H1 (cell line): ENCODE measurements around the gene UPK1B. TPM values are rescaled to one million over a fixed set of nuclear protein-coding genes. Genes with fewer than 3 reads are reported as not detected.

Experiments used
- CTCF ChIA-PET: fragments of 300-600 bp; sonication (Branson Sonifier 250); formaldehyde crosslinking; loops from one replicate; lab custom pipeline; 2021; ENCODE audit not compliant: partially characterized antibody; lab: Charles Lee
- POLR2A ChIA-PET: fragments of 300-600 bp; sonication (Branson Sonifier 250); formaldehyde crosslinking; loops from one replicate; lab custom pipeline; 2021; ENCODE audit warnings: inconsistent platforms; ENCODE audit not compliant: partially characterized antibody; lab: Charles Lee
- DNase-seq, 2 experiments: peaks; one replicate each; pipeline versions ENCODE4 v3.0.0 to v3.0.0-alpha.2; 2010 to 2022; ENCODE audit warnings: low spot score in 2 of 2, low read depth in 1 of 2, mixed read lengths in 1 of 2
- FAIRE-seq: peaks from 2 replicates; lab custom pipeline; 2011; peaks lifted over from hg19 to GRCh38; lab: Jason Lieb, UNC
- H2AFZ ChIP-seq: 2 replicates; pipeline ENCODE4 v1.8.1; 2012; ENCODE audit warnings: low read length, inconsistent platforms
- H2AK5ac ChIP-seq: 2 replicates; pipeline ENCODE4 v1.6.1; 2013; ENCODE audit warnings: low read depth, low read length
- H2BK120ac ChIP-seq: replicated peaks from 2 replicates; pipeline ENCODE3; 2013; ENCODE audit warnings: low read depth, low read length, inconsistent platforms
- H2BK12ac ChIP-seq: 2 replicates; pipeline ENCODE4 v1.6.1; 2013; ENCODE audit warnings: low read depth, low read length
- H2BK15ac ChIP-seq: 2 replicates; pipeline ENCODE4 v1.6.1; 2013; ENCODE audit warnings: low read length
- H2BK20ac ChIP-seq: 2 replicates; pipeline ENCODE4 v1.6.1; 2013; ENCODE audit warnings: low read length
- H2BK5ac ChIP-seq: 2 replicates; pipeline ENCODE4 v1.6.1; 2013; ENCODE audit warnings: low read depth, low read length
- H3K14ac ChIP-seq: 2 replicates; pipeline ENCODE4 v1.6.1; 2013; ENCODE audit warnings: inconsistent platforms; ENCODE audit not compliant: insufficient read length
- H3K18ac ChIP-seq: 2 replicates; pipeline ENCODE4 v1.6.1; 2013; ENCODE audit warnings: low read length; ENCODE audit errors: extremely low read depth
- H3K23ac ChIP-seq: 2 replicates; pipeline ENCODE4 v1.6.1; 2013; ENCODE audit warnings: inconsistent platforms; ENCODE audit not compliant: insufficient read length
- H3K23me2 ChIP-seq: 2 replicates; pipeline ENCODE4 v1.6.1; 2013; ENCODE audit warnings: low read depth, low read length
- H3K27ac ChIP-seq: 2 replicates; pipeline ENCODE4 v1.6.1; 2011; ENCODE audit warnings: low read depth, low read length, inconsistent platforms
- H3K27me3 ChIP-seq, 4 experiments: replicated peaks in 1 of 4; 1 replicate in 1 of 4; 2 replicates in 3 of 4; pipeline versions ENCODE4 v1.6.1 to v1.8.1; 2011 to 2013; ENCODE audit warnings: low read length in 3 of 4, mild to moderate bottlenecking in 3 of 4, inconsistent platforms in 2 of 4, mixed read lengths in 2 of 4, moderate library complexity in 1 of 4; ENCODE audit not compliant: control insufficient read depth in 3 of 4, insufficient read depth in 3 of 4; ENCODE audit errors: extremely low read depth in 1 of 4
- H3K36me3 ChIP-seq, 4 experiments: 2 replicates each; pipeline versions ENCODE4 v1.6.1 to v1.8.1; 2011 to 2013; ENCODE audit warnings: mild to moderate bottlenecking in 4 of 4, low read length in 3 of 4, moderate library complexity in 2 of 4, control low read depth in 1 of 4, inconsistent platforms in 1 of 4; ENCODE audit not compliant: insufficient read depth in 4 of 4, control insufficient read depth in 2 of 4
- H3K4ac ChIP-seq: replicated peaks from 2 replicates; pipeline ENCODE3; 2013; ENCODE audit warnings: low read length, low read depth, mixed read lengths, inconsistent platforms; ENCODE audit not compliant: insufficient read length
- H3K4me1 ChIP-seq, 4 experiments: replicated peaks in 1 of 4; 1 replicate in 1 of 4; 2 replicates in 3 of 4; pipeline versions ENCODE4 v1.6.1 to v1.8.1; 2011 to 2013; ENCODE audit warnings: low read length in 3 of 4, inconsistent platforms in 2 of 4, mixed read lengths in 1 of 4; ENCODE audit not compliant: insufficient read depth in 4 of 4, control insufficient read depth in 3 of 4
- H3K4me2 ChIP-seq, 2 experiments: 2 replicates each; pipeline versions ENCODE4 v1.6.1 to v1.8.1; 2011 to 2013; ENCODE audit warnings: low read depth in 2 of 2, low read length in 2 of 2, control low read depth in 1 of 2, inconsistent platforms in 1 of 2, mild to moderate bottlenecking in 1 of 2; ENCODE audit not compliant: insufficient read depth in 1 of 2
- H3K4me3 ChIP-seq, 4 experiments: fragments of 200-600, 300-600 bp in 1 of 4; sonication (generic), shearing (Covaris generic), sonication (Bioruptor Twin) in 1 of 4; 2 replicates each; pipeline versions ENCODE4 v1.5.1 to v1.8.1; 2011 to 2016; ENCODE audit warnings: low read length in 4 of 4, low read depth in 3 of 4, control low read depth in 2 of 4, inconsistent platforms in 2 of 4, mild to moderate bottlenecking in 2 of 4, mixed read lengths in 1 of 4, moderate library complexity in 1 of 4; ENCODE audit not compliant: insufficient read depth in 2 of 4; ENCODE audit errors: extremely low read depth in 1 of 4
- H3K56ac ChIP-seq: replicated peaks from 2 replicates; pipeline ENCODE3; 2013; ENCODE audit warnings: low read depth, mild to moderate bottlenecking, mixed read lengths, low read length, inconsistent platforms; ENCODE audit not compliant: insufficient read length
- H3K79me1 ChIP-seq: 2 replicates; pipeline ENCODE4 v1.6.1; 2013; ENCODE audit warnings: low read depth, low read length, control low read depth
- H3K79me2 ChIP-seq, 2 experiments: 2 replicates each; pipeline versions ENCODE4 v1.6.1 to v1.8.1; 2012 to 2013; ENCODE audit warnings: low read length in 2 of 2, mild to moderate bottlenecking in 2 of 2, inconsistent platforms in 1 of 2; ENCODE audit not compliant: insufficient read depth in 2 of 2, control insufficient read depth in 1 of 2
- H3K9ac ChIP-seq, 4 experiments: replicated peaks in 1 of 4; 1 replicate in 1 of 4; 2 replicates in 3 of 4; pipeline versions ENCODE4 v1.6.1 to v1.8.1; 2011 to 2013; ENCODE audit warnings: low read depth in 3 of 4, low read length in 3 of 4, control low read depth in 2 of 4, mild to moderate bottlenecking in 2 of 4, moderate library complexity in 2 of 4, inconsistent platforms in 1 of 4; ENCODE audit errors: extremely low read depth in 1 of 4
- H3K9me3 ChIP-seq, 2 experiments: 2 replicates each; pipeline versions ENCODE4 v1.6.1 to v1.8.1; 2012 to 2013; ENCODE audit warnings: mild to moderate bottlenecking in 2 of 2, moderate library complexity in 2 of 2, control low read depth in 1 of 2, inconsistent platforms in 1 of 2, low read depth in 1 of 2, low read length in 1 of 2, mixed read lengths in 1 of 2; ENCODE audit not compliant: insufficient read depth in 2 of 2
- H4K20me1 ChIP-seq, 2 experiments: replicated peaks in 1 of 2; 2 replicates each; pipeline versions ENCODE3 to v1.8.1; 2011 to 2013; ENCODE audit warnings: inconsistent platforms in 2 of 2, low read length in 2 of 2, mild to moderate bottlenecking in 1 of 2; ENCODE audit not compliant: insufficient read depth in 2 of 2, control insufficient read depth in 1 of 2
- H4K5ac ChIP-seq: 2 replicates; pipeline ENCODE4 v1.6.1; 2013; ENCODE audit warnings: low read length, low read depth, mixed read lengths, inconsistent platforms; ENCODE audit not compliant: insufficient read length
- H4K8ac ChIP-seq: 2 replicates; pipeline ENCODE4 v1.8.0; 2013; ENCODE audit warnings: mild to moderate bottlenecking, moderate library complexity, low read length, inconsistent platforms; ENCODE audit not compliant: insufficient read depth; ENCODE audit errors: extremely low read depth
- H4K91ac ChIP-seq: replicated peaks from 2 replicates; pipeline ENCODE3; 2013; ENCODE audit warnings: low read length, mixed read lengths, inconsistent platforms; ENCODE audit not compliant: insufficient read length
- BACH1 ChIP-seq: IDR thresholded peaks from 2 replicates; pipeline ENCODE4 v1.6.1; 2012; ENCODE audit warnings: low read length, improper control_type of control experiment
- CBX5 ChIP-seq: fragments of 300-800, 300-1000 bp; sonication (generic); IDR thresholded peaks from 2 replicates; pipeline ENCODE4 v1.7.1; 2016; ENCODE audit warnings: antibody characterized with exemption, low read length, low read depth
- CTBP2 ChIP-seq: IDR thresholded peaks from 2 replicates; pipeline ENCODE4 v1.7.0; 2011; ENCODE audit warnings: borderline replicate concordance, mild to moderate bottlenecking, moderate library complexity, mixed read lengths, low read length; ENCODE audit not compliant: insufficient read depth, insufficient read length
- KDM5A ChIP-seq: fragments of 200-600 bp; IDR thresholded peaks from 2 replicates; pipeline ENCODE4 v1.7.1; 2012; ENCODE audit warnings: mild to moderate bottlenecking, low read length, inconsistent platforms, mixed read lengths
- NANOG ChIP-seq: IDR thresholded peaks from 2 replicates; pipeline ENCODE4 v1.6.1; 2011; ENCODE audit warnings: low read length, low read depth, mild to moderate bottlenecking, inconsistent platforms; ENCODE audit not compliant: insufficient read depth, poor library complexity, severe bottlenecking
- PHF8 ChIP-seq: fragments of 200-600 bp; sonication (generic); conservative IDR thresholded peaks from 2 replicates; pipeline ENCODE4 v1.7.1; 2012; ENCODE audit warnings: low read depth, mild to moderate bottlenecking, inconsistent platforms, low read length, moderate library complexity
- POU5F1 ChIP-seq: IDR thresholded peaks from 2 replicates; pipeline ENCODE4 v1.6.1; 2011; ENCODE audit warnings: low read depth, mild to moderate bottlenecking, low read length, moderate library complexity
- RAD21 ChIP-seq, 2 experiments: IDR thresholded peaks in 1 of 2; conservative IDR thresholded peaks in 1 of 2; 2 replicates each; pipeline ENCODE4 v1.6.1; 2011; ENCODE audit warnings: low read depth in 2 of 2, low read length in 2 of 2, improper control_type of control experiment in 1 of 2, inconsistent platforms in 1 of 2, mild to moderate bottlenecking in 1 of 2, moderate library complexity in 1 of 2
- RNF2 ChIP-seq: fragments of 200-900, 300-1000 bp; sonication (generic); IDR thresholded peaks from 2 replicates; pipeline ENCODE4 v1.7.1; 2016; ENCODE audit warnings: borderline replicate concordance, low read depth, mild to moderate bottlenecking, antibody characterized with exemption, low read length; ENCODE audit not compliant: poor library complexity, severe bottlenecking; ENCODE audit errors: missing control alignments
- SAP30 ChIP-seq: fragments of 300-600 bp; sonication (generic); IDR thresholded peaks from 2 replicates; pipeline ENCODE4 v1.7.1; 2012; ENCODE audit warnings: low read length, moderate library complexity, mild to moderate bottlenecking, inconsistent platforms; ENCODE audit not compliant: insufficient read depth, insufficient replicate concordance
- SRF ChIP-seq: IDR thresholded peaks from 2 replicates; pipeline ENCODE4 v1.6.1; 2011; ENCODE audit warnings: mild to moderate bottlenecking, low read depth, low read length, moderate library complexity
- TEAD4 ChIP-seq: IDR thresholded peaks from 2 replicates; pipeline ENCODE4 v1.6.1; 2012; ENCODE audit warnings: low read depth, low read length, inconsistent platforms, mixed read lengths
- WGBS, 2 experiments: shearing (Covaris generic) in 1 of 2; methylation state at CpG; one replicate each; pipeline versions ENCODE4 v1.1.6 to v1.1.7; 2013 to 2015; ENCODE audit warnings: low lambda C conversion rate in 2 of 2, mixed read lengths in 2 of 2, inconsistent platforms in 1 of 2, low coverage in 1 of 2, missing lambda C conversion rate in 1 of 2; ENCODE audit not compliant: insufficient replicate concordance in 2 of 2, insufficient coverage in 1 of 2, insufficient read length in 1 of 2; ENCODE audit errors: extremely low coverage in 1 of 2, missing lambda C conversion rate in 1 of 2; 5-methylcytosine and 5-hydroxymethylcytosine counted together
- polyA plus RNA-seq, 7 experiments: library from polyadenylated mRNA; depleted of rRNA in 3 of 7; stranded (reverse) in 5 of 7; unstranded in 2 of 7; fragments of >200 nt in 5 of 7; fragments of 200-250 nt in 2 of 7; gene quantifications; 1 replicate in 5 of 7; 2 replicates in 1 of 7; 4 replicates in 1 of 7; pipeline versions ENCODE4 v1.2.1 to v1.2.3, GENCODE V29; 2011 to 2013; ENCODE audit warnings: missing spikeins in 2 of 7, mixed read lengths in 2 of 7
- total RNA-seq: library from RNA; stranded (reverse); fragmentation: NEBNext Ultra II Directional; extraction: Animal tissue kit (Norgen Biotek cat#: 25700); gene quantifications from 2 replicates; pipeline ENCODE4 v1.2.1, GENCODE V29; 2021
- TF ChIP-seq, protein P1 (sequence below): IDR thresholded peaks from 2 replicates; pipeline ENCODE4 v1.6.1; 2012; ENCODE audit warnings: inconsistent platforms

UPK1B gene
- total and polyA plus RNA-seq, 2 of the 8 experiments (the other 6 are each of a cell fraction or from before 2014, with no cell fraction given), result 0.67 to 0.68 TPM

- Histone ChIP-seq H4K91ac (no peak overlapping the region), H3K4me1 (no peaks in the 10 kb centered on the region), H3K18ac (no peak overlapping the region), H3K23me2 (no peaks in the 10 kb centered on the region; the same call in 1 of the 2 replicates), H3K9ac (no peak overlapping the region), H3K23ac (no peak overlapping the region), H3K14ac (no peak overlapping the region), H2BK15ac (no peak overlapping the region), H2BK12ac (no peak overlapping the region), H2BK120ac (no peak overlapping the region), H3K27ac (no peak overlapping the region), H2BK20ac (no peak overlapping the region), H3K56ac (no peak overlapping the region), H4K20me1 (no peaks in the 10 kb centered on the region), H3K36me3 (no peaks in the 10 kb centered on the region), H3K4me3 (no peak overlapping the region), H4K5ac (no peak overlapping the region), H3K79me2 (no peaks in the 10 kb centered on the region), H3K4me2 (no peak overlapping the region), H4K8ac (no peak overlapping the region), H2AFZ (no peak overlapping the region), H3K27me3 (no peaks in the 10 kb centered on the region), H3K9me3 (no peaks in the 10 kb centered on the region), H3K4ac (no peak overlapping the region), H2AK5ac (no peak overlapping the region), H2BK5ac (no peak overlapping the region), H3K79me1 (no peaks in the 10 kb centered on the region)
- ChIA-PET CTCF (no interaction called here), POLR2A (no interaction called here)
- DNase-seq, result no peak
- 93% methylated on average over 1 of the region's 1 CpG; no CpG with 5 or more reads in 1 of the 2 experiments for WGBS, 2 experiments
- no peak for FAIRE-seq
- TF ChIP-seq CTBP2 (no peak), POU5F1 (no peak), RNF2 (no peak), RAD21 (IDR thresholded peaks at IDR 0.05 in 1 of 2, conservative IDR thresholded peaks at IDR 0.05 in 1 of 2; ENCODE audit: low read depth in 2 of 2, low read length in 2 of 2) (no peak), SRF (no peak), PHF8 (no peak), TEAD4 (no peak), CBX5 (no peak), NANOG (no peak), KDM5A (no peak), SAP30 (no peak), BACH1 (no peak)
- TF ChIP-seq, protein P1, sequence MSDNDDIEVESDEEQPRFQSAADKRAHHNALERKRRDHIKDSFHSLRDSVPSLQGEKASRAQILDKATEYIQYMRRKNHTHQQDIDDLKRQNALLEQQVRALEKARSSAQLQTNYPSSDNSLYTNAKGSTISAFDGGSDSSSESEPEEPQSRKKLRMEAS, result no peak
Measured at GRCh38 chr3:119195911-119196310, 22.5 kb downstream of the UPK1B start.
